HG03354 (cell line): ENCODE results near the gene CENPX.

Experiments used
- ATAC-seq: cut with Tn5 transposase; IDR thresholded peaks from one replicate; pipeline ENCODE4 v1.9.1; 2021; ENCODE audit warnings: mild to moderate bottlenecking; ENCODE audit not compliant: unreplicated experiment, poor library complexity, severe bottlenecking

Gene CENPX

GRCh38 chr17:82014971-82015310 is 7.7 kb downstream of the CENPX start:
- no peak for ATAC-seq

- ATAC-seq, result no peak
Measured at GRCh38 chr17:82014432-82014831, 8.2 kb downstream of the CENPX start.

- ATAC-seq, result no peak
Measured at GRCh38 chr17:82013772-82014321, 8.8 kb downstream of the CENPX start.

GRCh38 chr17:82013341-82013740 is 9.3 kb downstream of the CENPX start:
- ATAC-seq, result no peak

- no peak for ATAC-seq
Measured at GRCh38 chr17:82012640-82013295, 9.9 kb downstream of the CENPX start.

- ATAC-seq, result no peak
Measured at GRCh38 chr17:82012261-82012639, 10.4 kb downstream of the CENPX start.

GRCh38 chr17:82011617-82012187 is 11.0 kb downstream of the CENPX start:
- no peak for ATAC-seq

- no peak for ATAC-seq
Measured at GRCh38 chr17:82010575-82011525, 11.8 kb downstream of the CENPX start.

- ATAC-seq, result no peak
Measured at GRCh38 chr17:82009413-82009812, 13.3 kb downstream of the CENPX start.

GRCh38 chr17:82008941-82009405 is 13.7 kb downstream of the CENPX start:
- no peak for ATAC-seq

GRCh38 chr17:82008258-82008940 is 14.3 kb downstream of the CENPX start:
- ATAC-seq, result no peak

GRCh38 chr17:82007495-82008257 is 15.0 kb downstream of the CENPX start:
- ATAC-seq, result no peak

- ATAC-seq, result no peak
Measured at GRCh38 chr17:82007228-82007494, 15.5 kb downstream of the CENPX start.

GRCh38 chr17:82006468-82007227 is 16.0 kb downstream of the CENPX start:
- ATAC-seq, result no peak

- ATAC-seq, result no peak
Measured at GRCh38 chr17:82005701-82006348, 16.9 kb downstream of the CENPX start.

- no peak for ATAC-seq
Measured at GRCh38 chr17:82004517-82005455, 17.9 kb downstream of the CENPX start.
